Glomerular visceral epithelial cell (primary cell): ENCODE data around the gene HNRNPA3.
"Not testable (repeated sequence)": the region's sequence is repeated elsewhere in the genome, so short reads cannot be mapped to it uniquely, and the experiment has no call there.

ENCODE experiments used
- DNase-seq: peaks from one replicate; pipeline ENCODE4 v3.0.0-alpha.2; 2016; ENCODE audit errors: extremely low spot score

The HNRNPA3 gene

GRCh38 chr2:177188482-177189469 is 23.8 kb upstream of the HNRNPA3 start:
- no peak for DNase-seq

GRCh38 chr2:177190941-177191340 is 21.7 kb upstream of the HNRNPA3 start:
- no peak for DNase-seq

GRCh38 chr2:177192788-177193187 is 19.8 kb upstream of the HNRNPA3 start:
- no peak for DNase-seq

GRCh38 chr2:177193240-177193639 is 19.4 kb upstream of the HNRNPA3 start:
- DNase-seq, result no peak

- DNase-seq, result no peak
Observed at GRCh38 chr2:177195194-177195593, 17.4 kb upstream of the HNRNPA3 start.

- DNase-seq, result not testable (repeated sequence)
Observed at GRCh38 chr2:177200419-177200818, 12.2 kb upstream of the HNRNPA3 start.

GRCh38 chr2:177201919-177202346 is 10.7 kb upstream of the HNRNPA3 start:
- DNase-seq, result no peak

GRCh38 chr2:177204417-177204816 is 8.2 kb upstream of the HNRNPA3 start:
- DNase-seq, result no peak

- no peak for DNase-seq
Observed at GRCh38 chr2:177207101-177207500, 5.5 kb upstream of the HNRNPA3 start.

- DNase-seq, result no peak
Observed at GRCh38 chr2:177211169-177211568, 1.4 kb upstream of the HNRNPA3 start.

- no peak for DNase-seq
Observed at GRCh38 chr2:177211576-177212105, 953 bp upstream of the HNRNPA3 start.

GRCh38 chr2:177212891-177213856 is 580 bp downstream of the HNRNPA3 start:
- DNase-seq, result peak; percentile 94

- no peak for DNase-seq
Observed at GRCh38 chr2:177217247-177217843, 4.8 kb downstream of the HNRNPA3 start.

- DNase-seq, result not testable (repeated sequence)
Observed at GRCh38 chr2:177219787-177220186, 7.2 kb downstream of the HNRNPA3 start.

- no peak for DNase-seq
Observed at GRCh38 chr2:177221534-177221933, 8.9 kb downstream of the HNRNPA3 start.

- DNase-seq, result no peak
Observed at GRCh38 chr2:177221970-177222369, 9.4 kb downstream of the HNRNPA3 start.

GRCh38 chr2:177223436-177223835 is 10.8 kb downstream of the HNRNPA3 start:
- not testable (repeated sequence) for DNase-seq

GRCh38 chr2:177225965-177226360 is 13.4 kb downstream of the HNRNPA3 start:
- no peak for DNase-seq

- DNase-seq, result no peak
Observed at GRCh38 chr2:177229442-177230242, 17.0 kb downstream of the HNRNPA3 start.

GRCh38 chr2:177231270-177231669 is 18.7 kb downstream of the HNRNPA3 start:
- DNase-seq, result no peak
